Type B pancreatic cell (in vitro differentiated cells): ENCODE measurements around the gene PLCB1. TPM values are rescaled to one million over a fixed set of nuclear protein-coding genes. Genes with fewer than 3 reads are reported as not detected.

Source experiments
- DNase-seq: peaks from one replicate; pipeline ENCODE4 v3.0.0; 2021; ENCODE audit warnings: mixed read lengths; ENCODE audit not compliant: unreplicated experiment; ENCODE audit errors: extremely low spot score
- H3K27ac Mint-ChIP-seq: 2 replicates; pipeline ENCODE4 v1.8.0; 2021; ENCODE audit warnings: mild to moderate bottlenecking, mixed read lengths
- H3K27me3 Mint-ChIP-seq: 2 replicates; pipeline ENCODE4 v1.8.0; 2021; ENCODE audit warnings: mixed read lengths
- H3K36me3 Mint-ChIP-seq: 2 replicates; pipeline ENCODE4 v1.8.0; 2021; ENCODE audit warnings: mixed read lengths
- H3K4me1 Mint-ChIP-seq: one replicate; pipeline ENCODE4 v1.8.0; 2021; ENCODE audit warnings: mixed read lengths; ENCODE audit not compliant: unreplicated experiment
- H3K4me3 Mint-ChIP-seq: 2 replicates; pipeline ENCODE4 v1.8.0; 2021; ENCODE audit warnings: mild to moderate bottlenecking, mixed read lengths
- H3K9me3 Mint-ChIP-seq: 2 replicates; pipeline ENCODE4 v1.8.0; 2021; ENCODE audit warnings: mixed read lengths
- CTCF ChIP-seq: fragments of 200-600 bp; sonication (generic); conservative IDR thresholded peaks from 2 replicates; pipeline ENCODE4 v1.5.0; 2021; ENCODE audit warnings: antibody characterized with exemption, mild to moderate bottlenecking
- total RNA-seq: library from RNA; stranded (reverse); gene quantifications from 2 replicates; pipeline ENCODE4 v1.2.1, GENCODE V29; 2021; ENCODE audit warnings: low replicate concordance

Gene PLCB1
- total RNA-seq, 1 donor from 2014 or later, result 17.9 TPM

DNA sequence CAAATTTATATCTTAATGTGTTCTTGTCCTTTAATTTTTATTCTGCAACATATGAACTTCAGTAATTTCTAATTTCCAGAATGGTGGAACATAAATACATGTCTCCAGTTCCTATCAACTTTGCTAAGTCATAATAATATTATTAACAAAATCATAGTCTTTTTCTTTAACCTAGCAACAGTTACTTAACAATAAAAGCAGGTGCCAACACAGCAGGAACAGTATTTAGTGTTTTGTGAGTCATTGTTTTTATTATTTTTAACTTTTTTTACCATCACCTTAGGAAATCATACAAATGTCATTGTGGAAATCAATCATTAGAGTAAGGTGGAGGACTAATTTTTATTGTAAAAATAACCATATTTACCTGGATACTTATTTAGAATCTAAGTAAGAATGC, 133.5 kb downstream of the PLCB1 start:
- Mint-ChIP-seq H3K36me3 (no peaks in the 10 kb centered on the region), H3K4me1 (no peaks in the 10 kb centered on the region), H3K27me3 (no peaks in the 10 kb centered on the region), H3K27ac (no peak overlapping the region), H3K9me3 (no peaks in the 10 kb centered on the region), H3K4me3 (no peak overlapping the region)
- TF ChIP-seq CTCF, result no peak
- DNase-seq, result no peak

- Mint-ChIP-seq H3K36me3 (no peaks in the 10 kb centered on the region), H3K27ac (no peak overlapping the region), H3K4me1 (no peaks in the 10 kb centered on the region), H3K9me3 (no peaks in the 10 kb centered on the region), H3K27me3 (no peaks in the 10 kb centered on the region), H3K4me3 (no peak overlapping the region)
- no peak for DNase-seq
- TF ChIP-seq CTCF, result no peak
These were observed 134.9 kb downstream of the PLCB1 start for GRCh38 chr20:8267009-8267408.

GRCh38 chr20:8271727-8272126, 139.7 kb downstream of the PLCB1 start:
- TF ChIP-seq CTCF, result no peak
- Mint-ChIP-seq H3K36me3 (no peaks in the 10 kb centered on the region), H3K4me3 (no peak overlapping the region), H3K27me3 (no peaks in the 10 kb centered on the region), H3K9me3 (no peaks in the 10 kb centered on the region), H3K4me1 (peaks cover 4% of the 10 kb centered on the region), H3K27ac (no peak overlapping the region)
- no peak for DNase-seq

DNA sequence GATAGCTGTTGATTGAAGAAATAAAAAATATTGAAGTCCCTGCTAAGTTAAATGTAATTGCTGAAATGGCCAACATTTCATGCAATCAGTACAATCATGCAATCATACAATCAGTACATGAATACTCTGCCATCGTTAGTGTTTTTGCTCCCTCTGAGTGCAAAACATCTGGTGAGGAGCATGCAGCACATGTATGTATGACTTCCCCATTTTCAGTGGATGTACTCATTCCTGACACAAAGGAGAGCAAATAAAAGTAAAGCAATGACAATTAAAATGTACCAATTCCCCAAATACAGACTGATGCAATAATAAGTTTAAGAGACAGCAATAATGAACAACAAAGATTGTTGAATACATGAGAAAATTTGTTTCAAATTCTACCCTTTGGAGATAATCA, 140.7 kb downstream of the PLCB1 start:
- DNase-seq, result no peak
- Mint-ChIP-seq H3K27ac (no peak overlapping the region), H3K4me1 (peaks cover 4% of the 10 kb centered on the region), H3K27me3 (no peaks in the 10 kb centered on the region), H3K9me3 (no peaks in the 10 kb centered on the region), H3K36me3 (no peaks in the 10 kb centered on the region), H3K4me3 (no peak overlapping the region)
- TF ChIP-seq CTCF, result no peak

DNA sequence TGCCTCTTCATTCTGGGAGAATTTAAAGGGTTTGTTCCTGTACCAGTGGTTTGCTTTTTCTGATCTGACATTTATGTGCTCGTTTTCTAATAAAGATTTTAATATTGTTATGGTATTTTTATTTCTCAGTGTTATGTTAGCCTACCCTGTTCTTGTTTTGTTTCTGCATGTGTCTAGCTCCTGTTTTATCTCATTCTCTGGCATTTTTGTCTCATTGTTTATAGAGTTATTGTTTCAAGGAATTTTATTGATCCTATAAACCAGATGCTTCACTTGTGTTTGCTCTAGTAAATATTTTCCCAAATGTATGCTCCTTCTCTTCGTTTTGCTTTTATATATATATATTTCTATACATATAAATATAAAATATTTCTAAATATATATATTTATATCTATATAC, 152.8 kb downstream of the PLCB1 start:
- DNase-seq, result no peak
- no peak overlapping the region for H3K4me3 Mint-ChIP-seq
- no peak overlapping the region for H3K27ac Mint-ChIP-seq
- TF ChIP-seq CTCF, result no peak
- H3K4me1 Mint-ChIP-seq, result no peaks in the 10 kb centered on the region
- H3K9me3 Mint-ChIP-seq, result no peaks in the 10 kb centered on the region
- no peaks in the 10 kb centered on the region for H3K36me3 Mint-ChIP-seq
- no peaks in the 10 kb centered on the region for H3K27me3 Mint-ChIP-seq

- Mint-ChIP-seq H3K36me3 (no peaks in the 10 kb centered on the region), H3K9me3 (no peaks in the 10 kb centered on the region), H3K4me3 (no peak overlapping the region), H3K27ac (no peak overlapping the region), H3K4me1 (no peaks in the 10 kb centered on the region), H3K27me3 (no peaks in the 10 kb centered on the region)
- TF ChIP-seq CTCF, result no peak
- no peak for DNase-seq
These were observed 155.3 kb downstream of the PLCB1 start for GRCh38 chr20:8287340-8287739.
